Stomach (tissue), 4 donors: ENCODE measurements around the gene ABCA13.

Experiments
- CTCF ChIP-seq, 7 experiments: fragments of 450-650 bp in 4 of 7; fragments of 200-600 bp in 3 of 7; sonication (generic) in 3 of 7; IDR thresholded peaks; one replicate each; pipeline ENCODE4 v1.5.1; 2016 to 2019; ENCODE audit warnings: antibody characterized with exemption in 7 of 7, control low read depth in 2 of 7, mild to moderate bottlenecking in 1 of 7
- EP300 ChIP-seq: sonication (generic); formaldehyde crosslinking; IDR thresholded peaks from one replicate; pipeline ENCODE4 v1.6.1; 2017; ENCODE audit warnings: antibody characterized with exemption
- POLR2A ChIP-seq, 4 donors: fragments of 450-650 bp; IDR thresholded peaks; one replicate each; pipeline ENCODE4 v1.6.1; 2016; ENCODE audit warnings: antibody characterized with exemption in 4 of 4, control low read depth in 2 of 4, mild to moderate bottlenecking in 1 of 4, moderate library complexity in 1 of 4
- POLR2AphosphoS5 ChIP-seq, 3 donors: sonication (generic); formaldehyde crosslinking; IDR thresholded peaks; one replicate each; pipeline ENCODE4 v1.6.1; 2016; ENCODE audit warnings: antibody characterized with exemption in 3 of 3

- no peak for TF ChIP-seq POLR2AphosphoS5 (IDR thresholded peaks at IDR 0.05)
- no peak for TF ChIP-seq POLR2A (IDR thresholded peaks at IDR 0.05)
- TF ChIP-seq CTCF (IDR thresholded peaks at IDR 0.05): no peak
- TF ChIP-seq EP300: no peak
Observed at GRCh38 chr7:48621076-48621475, 449.8 kb downstream of the ABCA13 start.
